Peyer's patch (tissue), 4 donors: ENCODE measurements around the gene HRH2.

Source experiments
- POLR2A ChIP-seq, 2 donors: fragments of 450-650 bp; IDR thresholded peaks; one replicate each; pipeline ENCODE4 v1.5.1; 2017; ENCODE audit warnings: antibody characterized with exemption in 2 of 2, mild to moderate bottlenecking in 2 of 2, moderate library complexity in 2 of 2
- TF ChIP-seq, protein P1 (sequence below), 6 experiments: fragments of 450-650 bp in 4 of 6; fragments of 200-600 bp in 2 of 6; sonication (generic) in 1 of 6; IDR thresholded peaks; one replicate each; pipeline ENCODE4 v1.5.1; 2017 to 2019; ENCODE audit warnings: antibody characterized with exemption in 6 of 6, mild to moderate bottlenecking in 3 of 6, moderate library complexity in 1 of 6

DNA sequence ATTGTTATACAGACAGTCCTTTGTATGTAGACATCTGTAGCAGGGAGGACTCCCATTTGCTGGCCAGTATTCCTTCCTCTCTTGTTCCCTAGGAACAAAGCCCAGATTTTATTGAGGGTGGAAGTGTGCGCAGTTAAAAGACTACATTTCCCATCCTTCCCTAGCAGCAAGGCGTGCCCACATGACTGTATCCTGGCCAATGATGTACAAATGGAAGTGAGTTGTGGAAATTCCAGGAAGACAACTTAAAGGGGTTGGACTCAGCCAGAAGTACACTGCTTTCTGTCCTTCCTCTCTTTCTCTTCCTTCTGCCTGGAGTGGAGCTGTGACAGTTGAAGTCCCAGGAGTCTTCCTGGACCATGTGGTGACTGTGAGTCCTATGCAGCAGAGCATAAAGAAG is 89.0 kb downstream of the HRH2 start:
- TF ChIP-seq, protein P1, sequence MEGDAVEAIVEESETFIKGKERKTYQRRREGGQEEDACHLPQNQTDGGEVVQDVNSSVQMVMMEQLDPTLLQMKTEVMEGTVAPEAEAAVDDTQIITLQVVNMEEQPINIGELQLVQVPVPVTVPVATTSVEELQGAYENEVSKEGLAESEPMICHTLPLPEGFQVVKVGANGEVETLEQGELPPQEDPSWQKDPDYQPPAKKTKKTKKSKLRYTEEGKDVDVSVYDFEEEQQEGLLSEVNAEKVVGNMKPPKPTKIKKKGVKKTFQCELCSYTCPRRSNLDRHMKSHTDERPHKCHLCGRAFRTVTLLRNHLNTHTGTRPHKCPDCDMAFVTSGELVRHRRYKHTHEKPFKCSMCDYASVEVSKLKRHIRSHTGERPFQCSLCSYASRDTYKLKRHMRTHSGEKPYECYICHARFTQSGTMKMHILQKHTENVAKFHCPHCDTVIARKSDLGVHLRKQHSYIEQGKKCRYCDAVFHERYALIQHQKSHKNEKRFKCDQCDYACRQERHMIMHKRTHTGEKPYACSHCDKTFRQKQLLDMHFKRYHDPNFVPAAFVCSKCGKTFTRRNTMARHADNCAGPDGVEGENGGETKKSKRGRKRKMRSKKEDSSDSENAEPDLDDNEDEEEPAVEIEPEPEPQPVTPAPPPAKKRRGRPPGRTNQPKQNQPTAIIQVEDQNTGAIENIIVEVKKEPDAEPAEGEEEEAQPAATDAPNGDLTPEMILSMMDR (IDR thresholded peaks at IDR 0.05), result no peak
- TF ChIP-seq POLR2A (IDR thresholded peaks at IDR 0.05), result no peak
